GM18858 (cell line): Measurements from ENCODE around the gene CMTM5.
"Not testable (repeated sequence)": the region's sequence is repeated elsewhere in the genome, so short reads cannot be mapped to it uniquely, and the experiment has no call there.

ENCODE experiments used
- ATAC-seq: cut with Tn5 transposase; IDR thresholded peaks from one replicate; pipeline ENCODE4 v1.9.1; 2021; ENCODE audit not compliant: unreplicated experiment

Gene CMTM5

DNA sequence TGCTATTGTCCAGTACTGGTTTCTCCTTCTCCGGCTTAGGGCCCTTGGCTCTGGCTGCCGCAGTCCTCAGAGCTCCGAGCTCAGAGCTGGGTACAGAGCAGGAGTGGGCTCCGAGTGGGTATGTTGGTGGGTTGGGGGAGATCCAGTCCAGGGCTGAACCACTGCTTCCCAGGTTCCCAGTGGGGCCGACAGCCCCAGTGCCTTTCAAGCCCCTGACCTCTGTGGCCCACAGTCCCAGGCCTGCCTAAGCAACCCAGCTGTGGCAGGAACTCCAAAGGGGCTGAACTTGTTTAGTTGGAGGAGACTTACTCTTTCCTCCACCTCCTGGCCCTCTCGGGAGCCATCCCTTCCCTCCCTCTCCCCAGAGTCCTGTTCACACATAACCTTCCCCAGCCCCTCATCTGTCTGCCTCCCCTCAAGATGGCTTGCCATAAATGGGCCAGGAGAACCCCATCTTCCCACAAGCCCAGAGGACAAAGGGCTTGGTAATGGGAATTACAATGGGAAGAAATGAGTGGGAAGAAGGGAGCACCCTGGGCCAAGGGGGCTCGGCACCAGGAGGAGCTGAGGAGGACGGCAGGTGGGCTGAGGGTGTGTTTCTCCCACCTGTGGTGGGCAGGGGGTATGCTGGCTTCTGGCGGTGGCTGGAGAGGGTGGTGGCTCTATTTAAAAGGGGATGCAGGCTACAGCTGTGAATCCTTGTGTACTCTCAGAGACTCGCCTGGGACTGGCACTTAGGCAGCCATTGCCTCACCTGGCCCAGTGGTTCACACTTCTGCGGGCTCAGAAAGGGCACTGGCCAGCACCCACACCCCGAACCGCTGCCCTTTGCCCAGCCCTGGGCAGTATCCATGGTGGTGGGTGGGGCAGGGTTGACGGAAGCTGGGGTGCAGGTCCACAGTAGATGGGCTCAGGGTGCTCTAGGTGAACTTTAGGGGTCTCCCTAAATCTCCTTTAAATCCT, 35.0 kb downstream of the CMTM5 start:
- no peak for ATAC-seq

DNA sequence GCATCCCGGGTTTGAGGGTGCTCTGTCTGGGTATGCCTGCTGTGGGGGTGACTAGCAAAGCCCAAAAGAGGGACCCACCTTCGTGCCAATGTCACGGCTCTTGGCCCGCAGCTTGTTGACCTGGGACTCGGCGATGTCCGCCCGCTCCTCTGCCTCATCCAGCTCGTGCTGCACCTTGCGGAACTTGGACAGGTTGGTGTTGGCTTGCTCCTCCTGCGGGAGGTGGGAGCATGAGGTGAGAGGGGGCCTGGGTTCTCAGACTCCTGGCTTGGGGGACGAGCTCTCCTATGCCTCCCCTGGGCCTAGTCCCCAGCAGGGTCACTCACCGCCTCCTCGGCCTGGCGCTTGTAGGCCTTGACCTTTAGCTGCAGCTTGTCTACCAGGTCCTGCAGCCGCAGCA, 36.8 kb downstream of the CMTM5 start:
- ATAC-seq, result no peak

DNA sequence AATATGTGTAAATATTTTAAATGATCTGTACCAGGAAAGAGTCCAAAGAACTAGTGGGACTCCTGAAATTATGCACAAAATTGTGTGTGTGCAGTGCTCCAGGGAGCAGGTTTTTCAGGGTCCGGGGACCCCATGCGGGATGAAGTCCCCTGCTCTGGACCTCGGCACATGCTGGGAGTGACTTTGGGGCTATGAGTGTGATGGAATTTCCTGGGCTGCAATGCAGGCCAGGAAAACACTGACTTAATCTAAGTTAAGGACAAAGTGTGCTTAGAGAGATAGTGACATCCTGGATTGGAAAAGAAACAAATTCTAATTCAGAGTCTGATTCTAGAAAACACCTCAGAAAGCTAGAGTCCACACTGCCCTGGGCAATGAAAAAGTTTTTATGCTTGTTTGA, 37.4 kb downstream of the CMTM5 start:
- ATAC-seq, result no peak

DNA sequence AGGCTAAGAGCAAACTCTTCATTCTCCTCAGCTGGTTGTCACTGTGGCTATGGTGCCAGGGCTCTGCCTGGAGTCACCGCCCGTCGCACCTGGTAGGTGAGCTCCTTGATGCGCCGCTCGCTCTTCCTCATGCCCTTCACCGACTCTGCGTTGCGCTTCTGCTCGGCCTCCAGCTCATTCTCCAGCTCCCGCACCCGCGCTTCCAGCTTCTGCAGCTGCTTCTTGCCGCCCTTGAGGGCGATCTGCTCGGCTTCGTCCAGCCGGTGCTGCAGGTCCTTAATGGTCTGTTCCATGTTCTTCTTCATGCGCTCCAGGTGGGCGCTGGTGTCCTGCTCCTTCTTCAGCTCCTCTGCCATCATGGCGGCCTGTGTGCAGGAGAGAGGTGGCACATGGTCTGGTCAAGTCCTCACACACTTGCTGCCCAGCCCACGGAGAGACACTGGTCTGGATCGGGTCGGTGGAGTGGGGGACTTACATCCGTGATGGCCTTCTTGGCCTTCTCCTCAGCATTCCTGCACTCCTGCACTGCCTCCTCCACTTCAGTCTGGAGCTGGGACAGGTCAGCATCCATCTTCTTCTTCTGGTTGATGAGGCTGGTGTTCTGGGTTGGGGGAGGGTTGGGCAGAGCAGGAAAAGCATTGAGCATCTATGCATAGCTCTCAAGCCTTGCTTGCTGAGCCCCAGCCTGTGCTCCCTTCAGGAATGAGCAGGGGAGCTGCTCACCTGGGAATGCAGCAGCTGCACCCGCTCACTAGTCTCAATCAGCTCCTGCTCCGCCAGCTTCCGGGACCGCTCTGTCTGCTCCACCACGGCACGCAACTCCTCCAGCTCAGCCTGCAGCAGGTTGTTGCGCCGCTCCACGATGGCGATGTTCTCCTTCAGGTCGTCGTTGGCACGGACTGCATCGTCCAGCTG, 38.3 kb downstream of the CMTM5 start:
- no peak for ATAC-seq

DNA sequence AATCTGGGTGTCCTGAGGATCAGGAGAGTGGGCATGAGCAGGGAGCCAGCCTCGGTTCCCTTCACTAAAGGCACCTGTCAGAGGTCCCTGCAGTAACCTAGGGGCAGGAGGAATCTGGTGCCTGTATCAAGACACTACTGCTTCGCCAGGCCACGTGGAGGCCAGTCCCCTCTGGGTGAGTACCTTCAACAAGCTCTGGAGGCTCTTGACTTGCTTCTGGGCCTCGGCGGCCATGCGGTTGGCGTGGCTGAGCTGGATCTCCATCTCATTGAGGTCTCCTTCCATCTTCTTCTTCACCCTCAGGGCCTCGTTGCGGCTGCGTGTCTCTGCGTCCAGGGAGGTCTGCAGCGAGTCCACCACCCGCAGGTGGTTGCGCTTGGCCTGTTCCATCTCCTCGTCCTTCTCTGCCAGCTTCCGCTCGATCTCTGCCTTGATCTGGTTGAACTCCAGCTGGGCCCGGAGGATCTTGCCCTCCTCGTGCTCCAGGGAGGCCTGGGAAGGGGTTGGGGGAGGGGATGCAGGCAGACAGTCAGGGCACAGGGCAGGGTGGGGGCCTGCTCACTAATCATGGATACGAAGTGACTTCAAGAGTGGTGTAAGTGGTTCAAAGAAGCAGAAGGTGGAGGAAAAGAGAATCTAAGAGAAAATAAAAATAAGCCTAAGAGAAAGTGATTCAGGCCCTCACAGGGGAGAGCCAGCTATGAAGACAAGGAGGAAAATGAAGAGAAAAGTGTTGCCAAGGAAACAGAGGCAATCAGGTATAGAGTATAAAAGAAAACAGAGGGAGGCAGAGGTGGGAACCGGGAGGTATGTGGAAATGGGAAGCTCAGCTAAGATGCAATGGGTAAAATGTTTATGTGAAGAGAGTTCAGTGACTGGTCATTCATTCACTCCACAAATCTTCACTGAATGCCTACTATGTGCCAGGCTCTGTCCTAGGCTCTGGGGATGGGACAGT, 39.3 kb downstream of the CMTM5 start:
- no peak for ATAC-seq

DNA sequence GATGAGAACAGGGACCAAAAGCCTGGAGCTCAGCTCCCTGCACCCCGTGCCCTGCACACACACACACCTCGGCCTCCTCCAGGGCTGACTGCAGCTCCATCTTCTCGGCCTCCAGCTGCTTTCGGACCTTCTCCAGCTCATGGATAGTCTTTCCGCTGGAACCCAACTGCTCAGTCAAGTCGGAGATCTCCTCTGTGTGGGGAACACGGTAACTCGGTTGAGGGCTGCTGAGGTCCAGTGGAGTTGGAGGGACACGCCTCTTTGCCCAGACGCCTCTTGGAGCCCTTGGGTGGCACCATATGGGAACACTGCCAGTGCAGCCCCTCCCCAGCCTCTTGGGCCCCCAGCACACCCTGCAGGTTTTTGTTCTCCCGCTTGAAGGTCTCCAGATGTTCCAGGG, 40.0 kb downstream of the CMTM5 start:
- ATAC-seq, result no peak

DNA sequence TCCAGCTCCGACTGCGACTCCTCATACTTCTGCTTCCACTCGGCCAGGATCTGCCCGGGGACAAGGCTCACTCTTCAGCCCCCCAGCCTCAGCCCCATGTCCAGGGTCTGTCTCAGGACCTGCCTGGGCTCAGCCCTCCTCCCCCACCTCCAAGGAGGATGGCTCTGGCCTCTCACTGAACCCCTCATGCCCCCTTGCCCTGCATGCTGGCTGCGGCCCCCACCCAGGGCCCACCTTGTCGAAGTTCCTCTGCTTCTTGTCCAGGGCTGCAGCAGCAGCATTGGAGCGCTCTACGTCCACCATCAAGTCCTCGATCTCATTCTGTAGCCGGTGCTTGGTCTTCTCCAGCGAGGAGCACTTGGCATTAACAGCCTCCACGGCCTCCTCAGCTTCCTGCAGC, 40.4 kb downstream of the CMTM5 start:
- ATAC-seq, result not testable (repeated sequence)

DNA sequence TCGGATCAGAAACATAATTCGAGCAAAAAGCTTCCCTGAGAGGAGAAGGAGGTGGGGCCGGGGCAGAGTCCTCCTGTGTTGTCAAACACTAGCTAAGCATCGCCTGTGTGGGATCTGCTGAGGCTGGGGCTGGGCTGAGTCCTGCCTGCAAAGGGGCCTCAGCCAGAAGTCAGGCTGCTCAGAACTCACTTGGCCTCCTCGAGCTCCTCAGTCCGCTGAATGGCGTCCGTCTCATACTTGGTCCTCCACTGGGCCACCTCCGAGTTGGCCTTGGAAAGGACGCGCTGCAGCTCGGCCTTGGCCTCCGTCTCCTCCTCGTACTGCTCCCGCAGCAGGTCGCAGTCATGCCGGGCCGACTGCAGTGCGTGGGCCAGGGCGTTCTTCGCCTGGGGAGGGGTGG, 41.2 kb downstream of the CMTM5 start:
- ATAC-seq, result no peak

DNA sequence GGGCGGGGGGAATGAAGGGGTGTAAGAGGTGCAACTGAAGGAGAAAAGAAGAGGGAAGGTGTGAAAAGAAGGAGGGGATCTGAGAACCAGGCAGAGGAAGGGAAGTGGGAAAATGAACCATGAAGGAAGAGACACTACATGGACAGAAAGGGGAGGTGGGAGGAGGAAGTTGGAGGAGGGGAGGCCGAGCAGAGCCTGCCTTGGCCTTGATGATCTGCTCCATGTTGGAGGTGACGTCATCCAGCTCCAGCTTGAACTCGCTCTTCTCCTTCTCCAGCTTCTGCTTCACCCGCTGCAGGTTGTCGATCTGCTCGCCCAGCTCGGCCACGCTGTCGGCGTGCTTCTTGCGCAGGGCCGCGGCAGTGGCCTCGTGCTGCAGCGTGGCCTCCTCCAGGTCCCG, 42.8 kb downstream of the CMTM5 start:
- ATAC-seq, result not testable (repeated sequence)

DNA sequence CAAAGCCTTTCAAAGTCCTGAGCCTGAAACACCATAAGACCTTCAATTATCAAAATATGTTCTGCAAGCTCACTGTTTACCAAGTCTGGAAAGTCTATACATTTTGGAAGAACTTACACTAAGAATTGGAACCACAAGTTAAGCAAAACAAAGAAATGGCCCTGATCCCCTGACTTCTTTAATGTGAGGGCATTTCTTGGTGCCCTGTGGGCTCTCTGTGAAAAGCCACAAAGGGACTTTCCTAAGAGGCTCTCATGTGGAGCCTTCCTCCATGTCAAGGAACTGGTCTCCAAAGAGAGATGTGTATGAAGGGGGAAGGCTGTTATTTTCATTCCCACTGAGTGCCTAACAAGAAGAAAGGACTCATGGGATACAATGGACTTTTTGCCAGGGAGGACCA, 44.7 kb downstream of the CMTM5 start:
- ATAC-seq, result no peak

DNA sequence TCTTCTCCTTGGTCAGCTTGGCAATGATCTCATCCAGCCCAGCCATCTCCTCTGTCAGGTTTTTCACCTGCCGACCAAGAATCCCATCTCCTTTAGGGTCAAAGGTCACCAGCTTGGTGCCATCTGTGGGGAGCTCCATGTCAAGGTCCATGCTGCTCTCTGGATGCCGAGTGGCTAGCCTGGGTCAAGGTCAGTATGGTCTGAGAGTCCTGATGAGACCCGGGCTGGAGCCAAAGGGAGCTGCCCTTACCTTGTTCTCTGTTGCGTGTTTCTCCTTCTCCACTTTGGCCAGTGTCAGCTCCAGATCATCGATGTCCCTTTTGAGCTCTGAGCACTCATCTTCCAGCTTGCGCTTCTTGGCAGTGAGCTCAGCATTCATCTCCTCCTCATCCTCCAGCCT, 46.8 kb downstream of the CMTM5 start:
- no peak for ATAC-seq

DNA sequence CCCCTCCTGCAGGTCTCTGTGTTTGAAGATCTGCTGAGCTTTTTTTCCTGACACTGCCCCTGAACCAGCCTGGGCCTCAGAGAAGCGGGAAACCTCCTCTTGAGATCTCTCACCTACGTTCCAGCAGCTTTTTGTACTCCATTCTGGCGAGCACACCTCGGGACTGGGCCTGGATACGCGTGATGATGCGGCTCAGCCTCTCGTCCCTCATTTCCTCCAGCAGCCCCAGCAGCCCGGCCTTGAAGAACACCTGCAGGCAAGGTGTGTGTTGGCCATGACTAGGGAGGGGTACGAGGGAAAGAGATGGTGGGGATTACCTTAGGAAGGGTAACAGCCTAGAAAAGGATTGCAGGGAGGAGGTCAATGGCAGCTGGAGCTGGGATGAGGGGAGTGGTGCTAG, 48.3 kb downstream of the CMTM5 start:
- no peak for ATAC-seq

DNA sequence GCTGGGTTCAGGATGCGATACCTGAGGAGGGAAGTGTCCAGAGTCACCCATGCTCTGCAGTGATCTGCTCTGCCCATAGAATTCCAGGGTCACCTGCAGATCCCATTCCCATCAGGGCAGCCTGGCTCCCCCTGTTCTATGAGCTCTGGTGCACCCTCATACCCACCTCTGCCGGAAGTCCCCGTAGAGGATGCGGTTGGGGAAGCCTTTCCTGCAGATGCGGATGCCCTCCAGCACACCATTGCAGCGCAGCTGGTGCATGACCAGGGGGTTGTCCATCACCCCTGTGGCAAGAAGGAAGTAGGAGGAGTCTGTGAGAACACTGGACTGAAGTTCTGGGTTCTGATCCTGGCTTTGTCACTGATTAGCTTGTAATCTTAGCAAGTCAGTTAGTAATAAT, 49.0 kb downstream of the CMTM5 start:
- not testable (repeated sequence) for ATAC-seq

DNA sequence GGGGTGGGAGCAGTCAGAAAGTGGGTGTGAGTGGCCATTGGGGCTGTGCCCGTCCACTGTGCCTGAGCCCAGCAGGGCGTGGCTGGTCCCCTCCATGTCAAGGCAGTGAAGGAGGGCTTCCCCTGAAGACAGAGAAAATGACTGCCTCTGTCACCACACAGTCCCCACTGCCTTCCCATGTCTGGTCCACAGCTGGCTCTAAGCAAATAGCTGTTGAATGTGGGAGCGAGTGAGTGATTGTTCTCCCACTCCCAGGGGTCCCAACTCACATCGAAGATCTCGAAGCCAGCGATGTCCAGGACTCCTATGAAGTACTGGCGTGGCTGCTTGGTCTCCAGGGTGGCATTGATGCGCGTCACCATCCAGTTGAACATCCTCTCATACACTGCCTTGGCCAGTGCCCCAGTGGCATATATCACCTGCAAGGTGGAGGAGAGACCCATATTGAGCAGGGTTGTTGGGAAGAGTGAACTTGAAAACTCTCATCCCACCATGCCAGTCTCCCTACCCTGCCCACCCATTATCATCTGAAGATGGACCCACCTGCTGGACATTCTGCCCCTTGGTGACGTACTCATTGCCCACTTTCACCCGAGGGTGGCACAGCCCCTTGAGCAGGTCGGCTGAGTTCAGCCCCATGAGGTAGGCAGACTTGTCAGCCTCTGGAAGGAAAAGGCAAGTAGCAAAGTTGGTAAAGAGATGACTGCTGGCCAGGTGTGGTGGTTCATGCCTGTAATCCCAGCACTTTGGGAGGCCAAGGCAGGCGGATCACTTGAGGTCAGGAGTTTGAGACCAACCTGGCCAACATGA, 52.0 kb downstream of the CMTM5 start:
- ATAC-seq, result no peak
